Endothelial cell (in vitro differentiated cells): ENCODE results near the gene C1orf53. TPM values are rescaled to one million over a fixed set of nuclear protein-coding genes. Genes with fewer than 3 reads are reported as not detected.
"Not testable (repeated sequence)": the region's sequence is repeated elsewhere in the genome, so short reads cannot be mapped to it uniquely, and the experiment has no call there.

Experiments used
- DNase-seq: peaks from one replicate; pipeline ENCODE4 v3.0.0; 2021; ENCODE audit warnings: low spot score
- H3K27ac Mint-ChIP-seq: one replicate; pipeline ENCODE4 v1.8.0; 2021; ENCODE audit warnings: mixed read lengths, inconsistent platforms; ENCODE audit not compliant: unreplicated experiment
- H3K27me3 Mint-ChIP-seq: one replicate; pipeline ENCODE4 v1.8.0; 2021; ENCODE audit warnings: mild to moderate bottlenecking, moderate library complexity, mixed read lengths, inconsistent platforms; ENCODE audit not compliant: unreplicated experiment
- H3K36me3 Mint-ChIP-seq: one replicate; pipeline ENCODE4 v1.8.0; 2021; ENCODE audit warnings: mild to moderate bottlenecking, low read depth, mixed read lengths, inconsistent platforms; ENCODE audit not compliant: unreplicated experiment
- H3K4me1 Mint-ChIP-seq: one replicate; pipeline ENCODE4 v1.8.0; 2021; ENCODE audit warnings: mild to moderate bottlenecking, mixed read lengths, inconsistent platforms; ENCODE audit not compliant: unreplicated experiment
- H3K4me3 Mint-ChIP-seq: one replicate; pipeline ENCODE4 v1.8.0; 2021; ENCODE audit warnings: mild to moderate bottlenecking, mixed read lengths, inconsistent platforms; ENCODE audit not compliant: unreplicated experiment
- H3K9me3 Mint-ChIP-seq: one replicate; pipeline ENCODE4 v1.8.0; 2021; ENCODE audit warnings: mixed read lengths, inconsistent platforms; ENCODE audit not compliant: unreplicated experiment
- total RNA-seq: library from RNA; stranded (reverse); fragmentation: NEBNext Ultra II Directional; extraction: Animal tissue kit (Norgen Biotek cat#: 25700); gene quantifications from one replicate; pipeline ENCODE4 v1.2.1, GENCODE V29; 2021; ENCODE audit not compliant: unreplicated experiment
- TF ChIP-seq, protein P1 (sequence below): fragments of 200-600 bp; sonication (generic); IDR thresholded peaks from one replicate; pipeline ENCODE4 v1.5.0; 2021; ENCODE audit warnings: antibody characterized with exemption; ENCODE audit not compliant: unreplicated experiment

Gene C1orf53
- total RNA-seq, 1 donor from 2014 or later, result 2.4 TPM

GRCh38 chr1:197951089-197951488 is 48.7 kb downstream of the C1orf53 start:
- H3K27ac Mint-ChIP-seq, result no peak overlapping the region
- H3K4me3 Mint-ChIP-seq, result no peak overlapping the region
- TF ChIP-seq, protein P1, sequence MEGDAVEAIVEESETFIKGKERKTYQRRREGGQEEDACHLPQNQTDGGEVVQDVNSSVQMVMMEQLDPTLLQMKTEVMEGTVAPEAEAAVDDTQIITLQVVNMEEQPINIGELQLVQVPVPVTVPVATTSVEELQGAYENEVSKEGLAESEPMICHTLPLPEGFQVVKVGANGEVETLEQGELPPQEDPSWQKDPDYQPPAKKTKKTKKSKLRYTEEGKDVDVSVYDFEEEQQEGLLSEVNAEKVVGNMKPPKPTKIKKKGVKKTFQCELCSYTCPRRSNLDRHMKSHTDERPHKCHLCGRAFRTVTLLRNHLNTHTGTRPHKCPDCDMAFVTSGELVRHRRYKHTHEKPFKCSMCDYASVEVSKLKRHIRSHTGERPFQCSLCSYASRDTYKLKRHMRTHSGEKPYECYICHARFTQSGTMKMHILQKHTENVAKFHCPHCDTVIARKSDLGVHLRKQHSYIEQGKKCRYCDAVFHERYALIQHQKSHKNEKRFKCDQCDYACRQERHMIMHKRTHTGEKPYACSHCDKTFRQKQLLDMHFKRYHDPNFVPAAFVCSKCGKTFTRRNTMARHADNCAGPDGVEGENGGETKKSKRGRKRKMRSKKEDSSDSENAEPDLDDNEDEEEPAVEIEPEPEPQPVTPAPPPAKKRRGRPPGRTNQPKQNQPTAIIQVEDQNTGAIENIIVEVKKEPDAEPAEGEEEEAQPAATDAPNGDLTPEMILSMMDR, result no peak
- no peaks in the 10 kb centered on the region for H3K36me3 Mint-ChIP-seq
- DNase-seq, result no peak
- peaks cover 1% of the 10 kb centered on the region for H3K27me3 Mint-ChIP-seq
- H3K9me3 Mint-ChIP-seq, result no peaks in the 10 kb centered on the region
- no peaks in the 10 kb centered on the region for H3K4me1 Mint-ChIP-seq

DNA sequence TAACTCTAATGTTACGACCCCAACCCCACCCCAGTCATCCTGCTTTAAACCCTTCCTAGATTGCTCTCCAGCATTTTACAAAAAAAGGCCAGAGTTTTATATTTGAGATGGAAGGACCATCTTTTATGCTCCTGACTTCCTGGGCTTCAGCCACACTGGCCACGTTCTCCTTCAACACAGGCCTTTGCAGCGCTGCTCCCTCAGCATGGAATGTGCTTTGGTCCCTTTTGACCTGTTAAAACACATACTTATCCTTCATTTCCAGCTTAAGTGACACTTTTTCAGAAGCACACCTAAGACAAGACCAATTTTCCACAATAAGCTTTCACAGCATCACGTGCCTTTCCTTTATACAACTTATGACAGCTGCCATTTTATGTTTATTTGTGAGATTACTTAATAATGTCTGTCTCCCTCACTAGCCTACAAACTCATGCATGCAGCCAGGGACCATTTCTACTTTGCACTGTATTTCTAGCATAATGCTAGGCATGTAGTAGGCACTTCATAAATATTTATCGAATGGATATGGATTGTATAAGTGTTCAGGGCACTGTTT is 49.3 kb downstream of the C1orf53 start:
- Mint-ChIP-seq H3K36me3 (no peaks in the 10 kb centered on the region), H3K4me1 (no peaks in the 10 kb centered on the region), H3K27ac (no peak overlapping the region), H3K27me3 (peaks cover 1% of the 10 kb centered on the region), H3K4me3 (no peak overlapping the region), H3K9me3 (no peaks in the 10 kb centered on the region)
- no peak for DNase-seq
- TF ChIP-seq, protein P1, result no peak

- H3K27me3 Mint-ChIP-seq, H3K4me3 Mint-ChIP-seq, DNase-seq, H3K4me1 Mint-ChIP-seq, H3K36me3 Mint-ChIP-seq, H3K9me3 Mint-ChIP-seq, H3K27ac Mint-ChIP-seq: not testable (repeated sequence)
These were observed 51.0 kb downstream of the C1orf53 start for GRCh38 chr1:197953472-197953871.

DNA sequence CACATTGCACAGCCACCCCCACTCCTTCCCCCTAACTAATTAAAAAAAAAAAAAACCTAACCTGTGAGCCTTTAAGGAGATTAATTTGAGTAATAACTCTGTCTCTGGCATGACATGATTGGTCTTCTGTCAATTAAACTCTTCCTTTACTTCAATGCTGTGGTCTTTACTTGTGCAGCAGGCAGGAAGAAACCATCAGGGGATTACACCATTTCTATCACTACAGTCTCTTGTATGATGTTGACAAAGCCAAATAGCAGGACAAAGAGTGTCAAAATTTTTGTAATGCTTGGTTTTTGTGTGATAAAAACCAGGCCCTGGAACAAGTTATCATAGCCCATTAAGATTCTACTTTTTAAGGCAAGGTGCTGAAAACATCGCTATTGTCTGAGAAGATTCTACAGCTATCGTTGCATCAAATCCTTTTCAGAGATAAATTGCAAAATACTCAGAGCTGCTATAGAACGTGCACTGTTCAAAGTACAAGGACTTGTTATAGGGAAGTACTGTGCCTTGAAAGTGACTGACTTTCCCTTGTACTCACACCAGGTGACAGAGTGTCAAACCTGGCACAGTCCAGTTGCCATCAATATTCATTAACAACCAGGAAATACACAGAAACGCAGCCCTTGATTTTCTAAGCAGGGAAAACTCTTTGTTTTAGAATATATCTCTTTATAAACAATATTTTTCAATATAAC is 52.4 kb downstream of the C1orf53 start:
- Mint-ChIP-seq H3K4me3 (no peak overlapping the region), H3K9me3 (no peaks in the 10 kb centered on the region), H3K27ac (no peak overlapping the region), H3K36me3 (no peaks in the 10 kb centered on the region), H3K4me1 (no peaks in the 10 kb centered on the region), H3K27me3 (peaks cover 1% of the 10 kb centered on the region)
- TF ChIP-seq, protein P1, result no peak
- DNase-seq, result no peak

DNA sequence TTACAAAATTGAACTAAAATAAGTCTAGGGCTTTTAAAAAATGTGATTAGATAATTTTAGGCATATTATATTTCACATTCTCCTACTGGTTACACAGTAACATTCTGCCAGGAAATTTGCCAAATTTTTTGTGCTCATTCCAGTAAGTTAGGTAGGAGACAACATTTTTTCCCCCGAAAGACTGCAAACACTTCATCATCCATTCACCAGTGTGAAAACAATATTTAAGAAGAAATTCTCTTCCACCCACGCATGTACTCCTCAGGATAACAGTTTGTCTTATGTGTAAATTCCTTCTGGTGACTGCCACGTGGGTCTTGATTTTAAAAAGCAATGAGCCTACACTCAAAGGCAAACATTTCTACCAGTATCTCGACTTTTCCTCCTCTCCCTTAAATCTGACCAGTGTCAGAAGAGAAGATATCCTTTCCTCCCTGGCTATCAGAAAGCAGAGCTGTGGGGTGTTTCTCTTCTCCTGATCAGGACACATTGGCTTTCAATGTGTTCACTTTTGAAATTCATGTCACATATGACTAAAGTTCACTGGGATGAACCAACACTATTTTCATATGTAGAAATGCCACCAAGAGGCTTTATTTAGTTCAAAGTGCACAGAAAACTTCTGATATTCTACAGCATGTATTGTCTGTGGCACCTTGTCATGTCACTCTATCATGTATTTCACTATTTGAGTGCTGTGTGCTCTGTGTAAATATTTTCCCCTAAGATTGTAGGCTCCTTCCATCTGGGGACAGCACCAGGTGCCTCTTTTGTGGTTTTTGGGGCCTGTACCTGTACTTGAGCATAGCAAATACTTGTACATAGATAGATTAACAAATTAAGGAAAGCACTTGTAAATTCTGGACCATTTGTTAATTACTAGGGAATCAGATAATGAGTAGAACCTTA is 53.3 kb downstream of the C1orf53 start:
- Mint-ChIP-seq H3K36me3 (no peaks in the 10 kb centered on the region), H3K27me3 (peaks cover 1% of the 10 kb centered on the region), H3K4me3 (no peak overlapping the region), H3K9me3 (no peaks in the 10 kb centered on the region), H3K4me1 (no peaks in the 10 kb centered on the region), H3K27ac (no peak overlapping the region)
- TF ChIP-seq, protein P1, result no peak
- DNase-seq, result no peak

Other genes with a start within 250 kb of the C1orf53 start
- 7.5 TPM for gene DENND1B, start 127.2 kb upstream of the C1orf53 start, total RNA-seq
- gene LHX9, start 14.7 kb downstream of the C1orf53 start, total RNA-seq, result not detected